Measurements from ENCODE around the gene ATXN1.

ATXN1 gene

DNA sequence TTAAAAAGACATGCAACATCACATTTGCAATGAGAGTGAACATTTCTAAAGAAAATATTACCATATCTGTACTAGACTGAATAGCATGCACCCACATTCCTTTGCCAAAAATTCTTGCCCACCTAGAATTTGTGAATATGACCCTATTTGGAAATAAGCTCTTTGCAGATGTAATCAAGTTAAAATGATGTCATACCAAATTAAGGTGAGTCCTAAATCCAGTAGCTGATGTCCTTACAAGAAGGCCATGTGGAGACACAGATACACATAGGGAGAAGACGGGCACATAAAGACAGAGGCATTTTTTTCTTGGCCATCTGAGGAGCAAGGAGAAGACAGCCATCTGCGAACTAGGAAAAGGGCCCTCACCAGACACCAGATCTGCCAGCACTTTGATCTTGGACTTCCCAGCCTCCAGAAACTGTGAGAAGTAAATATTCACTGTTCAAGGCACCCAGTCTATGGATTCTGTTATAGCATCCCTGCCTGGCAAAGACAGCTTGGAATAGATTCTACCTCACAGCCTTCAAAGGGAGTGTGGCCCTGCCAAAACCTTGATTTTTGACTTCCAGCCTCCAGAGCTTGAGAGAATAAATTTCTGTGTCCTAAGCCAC is 22.8 kb upstream of the ATXN1 start:
- Histone ChIP-seq H3K9me3 (ENCODE audit: control insufficient read depth, low read length) (no peaks in the 10 kb centered on the region), H3K9ac (no peak overlapping the region), H3K27me3 (ENCODE audit: control insufficient read depth, insufficient read depth, low read length) (no peaks in the 10 kb centered on the region), H2AFZ (no peak overlapping the region), H3K36me3 (ENCODE audit: control insufficient read depth, insufficient read depth, low read length) (no peaks in the 10 kb centered on the region), H3K4me3 (ENCODE audit: low read depth, low read length) (no peak overlapping the region), H3K79me2 (no peaks in the 10 kb centered on the region), H3K27ac (no peak overlapping the region), H3K4me1 (peaks cover 13% of the 10 kb centered on the region), H3K4me2 (ENCODE audit: low read length) (no peak overlapping the region)
- TF ChIP-seq, protein P1, sequence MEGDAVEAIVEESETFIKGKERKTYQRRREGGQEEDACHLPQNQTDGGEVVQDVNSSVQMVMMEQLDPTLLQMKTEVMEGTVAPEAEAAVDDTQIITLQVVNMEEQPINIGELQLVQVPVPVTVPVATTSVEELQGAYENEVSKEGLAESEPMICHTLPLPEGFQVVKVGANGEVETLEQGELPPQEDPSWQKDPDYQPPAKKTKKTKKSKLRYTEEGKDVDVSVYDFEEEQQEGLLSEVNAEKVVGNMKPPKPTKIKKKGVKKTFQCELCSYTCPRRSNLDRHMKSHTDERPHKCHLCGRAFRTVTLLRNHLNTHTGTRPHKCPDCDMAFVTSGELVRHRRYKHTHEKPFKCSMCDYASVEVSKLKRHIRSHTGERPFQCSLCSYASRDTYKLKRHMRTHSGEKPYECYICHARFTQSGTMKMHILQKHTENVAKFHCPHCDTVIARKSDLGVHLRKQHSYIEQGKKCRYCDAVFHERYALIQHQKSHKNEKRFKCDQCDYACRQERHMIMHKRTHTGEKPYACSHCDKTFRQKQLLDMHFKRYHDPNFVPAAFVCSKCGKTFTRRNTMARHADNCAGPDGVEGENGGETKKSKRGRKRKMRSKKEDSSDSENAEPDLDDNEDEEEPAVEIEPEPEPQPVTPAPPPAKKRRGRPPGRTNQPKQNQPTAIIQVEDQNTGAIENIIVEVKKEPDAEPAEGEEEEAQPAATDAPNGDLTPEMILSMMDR (IDR thresholded peaks at IDR 0.05): no peak

DNA sequence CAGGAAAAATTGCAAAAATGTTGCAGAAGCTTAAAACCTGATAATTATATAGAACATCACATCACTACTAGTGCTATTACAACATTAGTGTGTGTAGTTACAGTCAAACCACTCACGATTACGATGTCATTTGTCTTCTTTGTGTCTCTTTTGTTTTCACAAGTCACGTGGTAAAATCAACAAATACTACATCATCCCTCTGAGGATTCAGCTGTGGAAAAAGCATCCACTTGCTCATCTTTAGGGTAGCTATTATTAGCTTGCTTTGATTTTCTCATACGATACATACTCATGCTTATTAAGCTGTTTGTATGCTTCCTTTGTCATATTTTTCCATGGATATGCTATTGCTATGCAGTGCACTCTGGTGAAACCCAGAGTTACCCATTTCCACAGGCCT is 22.2 kb upstream of the ATXN1 start:
- H3K27ac ChIP-seq: no peak overlapping the region
- TF ChIP-seq, protein P1 (IDR thresholded peaks at IDR 0.05): no peak
- no peaks in the 10 kb centered on the region for H3K79me2 ChIP-seq
- no peak overlapping the region for H3K4me2 ChIP-seq (ENCODE audit: low read length)
- no peaks in the 10 kb centered on the region for H3K36me3 ChIP-seq (ENCODE audit: control insufficient read depth, insufficient read depth, low read length)
- H2AFZ ChIP-seq: no peak overlapping the region
- H3K27me3 ChIP-seq (ENCODE audit: control insufficient read depth, insufficient read depth, low read length): no peaks in the 10 kb centered on the region
- H3K4me3 ChIP-seq (ENCODE audit: low read depth, low read length): no peak overlapping the region
- no peak overlapping the region for H3K9ac ChIP-seq
- H3K4me1 ChIP-seq: peaks cover 13% of the 10 kb centered on the region
- no peaks in the 10 kb centered on the region for H3K9me3 ChIP-seq (ENCODE audit: control insufficient read depth, low read length)

DNA sequence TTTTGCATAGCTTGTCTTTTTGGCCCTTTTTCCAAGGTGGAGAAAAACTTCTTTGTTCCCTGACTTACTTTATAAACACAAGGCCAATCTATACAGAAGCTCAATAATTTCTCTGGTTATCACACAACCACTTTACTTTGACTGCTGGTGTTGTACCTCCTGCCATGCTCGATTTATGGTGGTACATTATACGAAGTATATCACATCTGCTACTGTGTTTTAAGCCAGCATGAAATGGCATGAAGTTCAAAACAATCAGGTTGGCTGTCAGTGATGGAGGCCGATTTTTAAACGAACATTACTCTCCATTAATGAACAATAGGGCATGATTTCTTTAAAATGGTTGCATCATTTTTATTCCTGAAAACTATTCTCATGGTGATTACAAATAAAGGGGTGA is 21.0 kb upstream of the ATXN1 start:
- Histone ChIP-seq H3K27me3 (ENCODE audit: control insufficient read depth, insufficient read depth, low read length) (no peaks in the 10 kb centered on the region), H3K4me3 (ENCODE audit: low read depth, low read length) (no peak overlapping the region), H3K36me3 (ENCODE audit: control insufficient read depth, insufficient read depth, low read length) (no peaks in the 10 kb centered on the region), H3K4me2 (ENCODE audit: low read length) (no peak overlapping the region), H3K27ac (peak overlapping the region; percentile 77), H3K9ac (no peak overlapping the region), H2AFZ (peak overlapping the region; percentile 79), H3K4me1 (peaks cover 13% of the 10 kb centered on the region), H3K79me2 (no peaks in the 10 kb centered on the region), H3K9me3 (ENCODE audit: control insufficient read depth, low read length) (no peaks in the 10 kb centered on the region)
- TF ChIP-seq, protein P1 (IDR thresholded peaks at IDR 0.05): no peak

DNA sequence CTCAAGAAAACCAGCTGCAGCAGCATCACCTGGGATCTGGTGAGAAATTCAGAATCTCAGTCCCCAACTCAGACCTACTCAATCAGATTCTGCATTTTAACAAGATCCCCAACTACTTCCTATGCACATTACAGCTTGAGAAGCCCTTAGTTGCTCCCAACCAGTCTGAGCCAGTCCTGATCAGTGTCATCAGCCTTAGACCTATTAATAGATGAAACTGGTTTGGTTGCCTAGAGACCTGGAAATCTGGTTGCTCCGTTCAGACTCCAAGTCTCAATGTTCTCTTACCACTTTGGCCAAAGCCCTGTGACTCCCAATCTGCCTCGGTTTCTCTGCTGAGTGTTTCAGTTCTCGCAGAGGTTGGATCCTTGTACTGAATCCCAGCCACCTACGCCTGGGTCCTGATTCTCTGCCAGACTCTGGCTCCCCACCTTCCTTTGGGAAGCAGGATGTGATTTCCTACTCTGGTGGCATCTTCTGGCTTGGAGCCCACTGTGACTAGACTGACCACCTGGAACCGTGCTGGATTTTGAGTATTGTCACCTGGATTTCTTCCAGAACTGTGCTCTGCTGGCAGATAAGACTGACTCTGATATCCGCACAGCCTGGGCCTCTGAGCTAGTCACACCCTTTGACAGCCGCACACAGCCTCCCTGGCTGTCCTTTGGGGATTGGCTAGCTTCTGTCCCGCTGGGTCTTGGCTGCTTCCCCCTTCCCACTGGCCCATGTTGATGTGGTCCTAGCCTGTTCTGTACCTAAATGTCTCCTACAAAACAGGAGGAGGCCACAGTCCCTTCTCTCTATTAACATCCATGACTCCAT is 20.3 kb upstream of the ATXN1 start:
- H3K79me2 ChIP-seq: no peaks in the 10 kb centered on the region
- H3K4me1 ChIP-seq: peaks cover 13% of the 10 kb centered on the region
- no peak overlapping the region for H3K9ac ChIP-seq
- H3K9me3 ChIP-seq (ENCODE audit: control insufficient read depth, low read length): no peaks in the 10 kb centered on the region
- TF ChIP-seq, protein P1 (IDR thresholded peaks at IDR 0.05): no peak
- H3K4me3 ChIP-seq (ENCODE audit: low read depth, low read length): no peak overlapping the region
- H3K4me2 ChIP-seq (ENCODE audit: low read length): peak overlapping the region; percentile 22
- peak overlapping the region; percentile 79 for H2AFZ ChIP-seq
- H3K36me3 ChIP-seq (ENCODE audit: control insufficient read depth, insufficient read depth, low read length): no peaks in the 10 kb centered on the region
- H3K27ac ChIP-seq: peak overlapping the region; percentile 77
- H3K27me3 ChIP-seq (ENCODE audit: control insufficient read depth, insufficient read depth, low read length): no peaks in the 10 kb centered on the region
